ENCODE measurements around the gene RPH3AL.

- no peak for TF ChIP-seq GATA3 (IDR thresholded peaks at IDR 0.05; ENCODE audit: low read depth, low read length)
- TF ChIP-seq GATA2 (IDR thresholded peaks at IDR 0.05; ENCODE audit: low read depth, low read length) = no peak
These were observed 41.5 kb upstream of the RPH3AL start for GRCh38 chr17:393806-394717.

Measured in SH-SY5Y (cell line).